OCI-LY3 (cell line): Measurements from ENCODE around the gene TBC1D25.

Experiments
- CTCF ChIP-seq: fragments of 200-600, 300-600 bp; sonication (generic); IDR thresholded peaks from 2 replicates; pipeline ENCODE4 v1.5.1; 2014; ENCODE audit warnings: antibody characterized with exemption, low read length, low read depth
- EZH2phosphoT487 ChIP-seq: fragments of 200-600 bp; shearing (Covaris generic); IDR thresholded peaks from 2 replicates; pipeline ENCODE4 v1.6.1; 2018; ENCODE audit warnings: antibody characterized with exemption, mixed run types, low read depth

- TF ChIP-seq CTCF: no peak
- no peak for TF ChIP-seq EZH2phosphoT487
These were observed 25.8 kb upstream of the TBC1D25 start for GRCh38 chrX:48513670-48514069.
